ENCODE data around the gene SHTN1. TPM values are rescaled to one million over a fixed set of nuclear protein-coding genes. Genes with fewer than 3 reads are reported as not detected.

The SHTN1 gene
- total and polyA plus RNA-seq, 2 donors from 2014 or later: 14.0 to 44.2 TPM

DNA sequence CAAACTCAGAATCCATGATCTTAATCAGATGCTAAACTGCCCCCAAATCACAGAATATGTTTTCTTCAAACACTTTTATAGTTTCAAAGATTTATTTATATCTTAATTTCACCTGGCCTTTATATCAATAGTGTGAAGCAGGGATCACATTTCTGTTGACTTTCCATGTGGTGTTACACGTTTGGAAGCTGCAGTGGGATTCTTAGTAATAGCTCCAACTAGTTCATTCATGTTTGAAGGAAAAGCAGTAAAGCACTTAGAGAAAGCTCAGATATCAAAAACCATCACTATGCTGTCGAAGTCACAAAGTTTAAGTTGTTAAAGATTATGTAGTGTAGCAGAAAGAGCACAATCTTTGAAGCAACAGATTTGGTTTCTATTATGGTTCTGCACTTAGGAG is 138.9 kb downstream of the SHTN1 start:
- no peak for FAIRE-seq
- intact Hi-C loops (cut with DNase I): no loop called here

GRCh38 chr10:116864436-116864835 is 140.6 kb downstream of the SHTN1 start:
- FAIRE-seq (no peak), DNase-seq (no peak)
- TF ChIP-seq CTCF (IDR thresholded peaks at IDR 0.05; ENCODE audit: borderline replicate concordance, extremely low read depth, insufficient read depth): no peak
- H3K4me3 ChIP-seq (ENCODE audit: low read length in 3 of 3): no peak overlapping the region
- no peaks in the 10 kb centered on the region for H3K4me1 ChIP-seq (ENCODE audit: control insufficient read depth in 2 of 3, insufficient read depth in 2 of 3, low read depth in 1 of 3, low read length in 3 of 3)
- no peak overlapping the region for H3K27ac ChIP-seq (ENCODE audit: low read depth in 2 of 2, low read length in 2 of 2)
- no peaks in the 10 kb centered on the region for H3K27me3 ChIP-seq (ENCODE audit: control insufficient read depth, insufficient read depth, low read length)
- H3K36me3 ChIP-seq (ENCODE audit: control insufficient read depth in 2 of 3, insufficient read depth in 3 of 3, low read length in 3 of 3): no peaks in the 10 kb centered on the region
- intact Hi-C loops (cut with DNase I): no loop called here
- no peak overlapping the region for H3K9ac ChIP-seq (ENCODE audit: low read length in 3 of 3)
- H3K9me3 ChIP-seq (ENCODE audit: control insufficient read depth in 2 of 3, insufficient read depth in 1 of 3, low read length in 3 of 3): no peaks in the 10 kb centered on the region

More for the DNA sequence above, 138.9 kb downstream of the SHTN1 start:
- H3K4me1 ChIP-seq (ENCODE audit: control insufficient read depth in 2 of 3, insufficient read depth in 2 of 3, low read depth in 1 of 3, low read length in 3 of 3): no peaks in the 10 kb centered on the region
- no peak overlapping the region for H3K27ac ChIP-seq (ENCODE audit: low read depth in 2 of 2, low read length in 2 of 2)
- DNase-seq: no peak
- H3K36me3 ChIP-seq (ENCODE audit: control insufficient read depth in 2 of 3, insufficient read depth in 3 of 3, low read length in 3 of 3): no peaks in the 10 kb centered on the region
- TF ChIP-seq CTCF (IDR thresholded peaks at IDR 0.05; ENCODE audit: borderline replicate concordance, extremely low read depth, insufficient read depth): no peak
- no peak overlapping the region for H3K4me3 ChIP-seq (ENCODE audit: low read length in 3 of 3)
- H3K27me3 ChIP-seq (ENCODE audit: control insufficient read depth, insufficient read depth, low read length): no peaks in the 10 kb centered on the region
- no peaks in the 10 kb centered on the region for H3K9me3 ChIP-seq (ENCODE audit: control insufficient read depth in 2 of 3, insufficient read depth in 1 of 3, low read length in 3 of 3)
- no peak overlapping the region for H3K9ac ChIP-seq (ENCODE audit: low read length in 3 of 3)

DNA sequence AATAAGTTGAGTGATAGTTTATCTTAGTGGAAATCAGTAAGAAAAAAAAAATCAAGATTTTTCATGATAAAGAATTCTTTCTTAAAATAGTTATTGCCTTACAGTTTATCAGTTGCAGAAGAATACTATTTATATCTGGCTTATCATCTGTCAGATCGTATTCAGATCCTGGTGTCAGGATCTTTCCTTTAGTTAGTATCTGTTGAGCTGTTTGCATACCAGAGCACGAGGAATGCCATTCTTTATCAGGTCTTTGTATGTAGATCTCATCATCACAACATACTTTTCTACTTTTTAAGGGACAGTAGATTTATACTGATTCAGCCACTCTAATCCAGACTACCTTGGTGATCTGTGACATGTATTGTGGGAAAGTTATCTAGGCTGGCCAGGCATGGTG is 143.2 kb downstream of the SHTN1 start:
- no peak for DNase-seq
- intact Hi-C loops (cut with DNase I): no loop called here

More for the DNA sequence above, 143.2 kb downstream of the SHTN1 start:
- FAIRE-seq: no peak
- TF ChIP-seq CTCF (IDR thresholded peaks at IDR 0.05; ENCODE audit: borderline replicate concordance, extremely low read depth, insufficient read depth): no peak
- H3K27me3 ChIP-seq (ENCODE audit: control insufficient read depth, insufficient read depth, low read length): no peaks in the 10 kb centered on the region
- no peak overlapping the region for H3K27ac ChIP-seq (ENCODE audit: low read depth in 2 of 2, low read length in 2 of 2)
- no peaks in the 10 kb centered on the region for H3K4me1 ChIP-seq (ENCODE audit: control insufficient read depth in 2 of 3, insufficient read depth in 2 of 3, low read depth in 1 of 3, low read length in 3 of 3)
- H3K4me3 ChIP-seq (ENCODE audit: low read length in 3 of 3): no peak overlapping the region
- H3K9ac ChIP-seq (ENCODE audit: low read length in 3 of 3): no peak overlapping the region
- H3K36me3 ChIP-seq (ENCODE audit: control insufficient read depth in 2 of 3, insufficient read depth in 3 of 3, low read length in 3 of 3): no peaks in the 10 kb centered on the region
- H3K9me3 ChIP-seq (ENCODE audit: control insufficient read depth in 2 of 3, insufficient read depth in 1 of 3, low read length in 3 of 3): no peaks in the 10 kb centered on the region
